Suprapubic skin (tissue), 4 donors: ENCODE measurements around the gene ANKRD40CL.

Experiments used
- POLR2A ChIP-seq, 2 donors: fragments of 450-650 bp; IDR thresholded peaks; one replicate each; pipeline ENCODE4 v1.6.1; 2017; ENCODE audit warnings: antibody characterized with exemption in 2 of 2, mild to moderate bottlenecking in 2 of 2, moderate library complexity in 2 of 2
- POLR2AphosphoS5 ChIP-seq, 3 donors: sonication (generic); formaldehyde crosslinking; IDR thresholded peaks; one replicate each; pipeline ENCODE4 v1.6.1; 2017; ENCODE audit warnings: antibody characterized with exemption in 3 of 3
- TF ChIP-seq, protein P1 (sequence below), 2 donors: fragments of 200-600 bp in 1 of 2; fragments of 450-650 bp in 1 of 2; sonication (generic) in 1 of 2; IDR thresholded peaks; one replicate each; pipeline ENCODE4 v1.5.1; 2016 to 2019; ENCODE audit warnings: antibody characterized with exemption in 2 of 2, mild to moderate bottlenecking in 1 of 2, moderate library complexity in 1 of 2

DNA sequence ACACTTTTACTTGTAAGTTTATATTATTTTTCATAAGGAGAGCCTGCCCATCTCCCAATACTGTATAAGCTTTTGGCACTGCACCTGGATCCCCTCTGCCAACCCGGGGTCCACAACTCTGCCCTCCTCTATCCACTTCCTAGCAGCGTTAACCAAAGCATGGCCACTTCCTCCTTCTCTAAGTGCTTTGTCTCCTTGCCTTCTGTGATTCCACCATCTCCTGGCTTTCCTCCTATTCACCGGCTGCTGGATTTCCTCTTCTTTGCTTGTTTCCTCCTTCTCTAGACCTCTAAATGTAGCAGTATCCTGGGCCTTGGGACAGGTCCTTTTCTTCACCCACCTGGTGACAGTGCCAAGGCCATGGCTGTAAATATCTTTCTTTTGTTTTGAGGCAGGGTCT, 48.1 kb upstream of the ANKRD40CL start:
- TF ChIP-seq POLR2AphosphoS5 (IDR thresholded peaks at IDR 0.05) (no peak), POLR2A (IDR thresholded peaks at IDR 0.05) (no peak)
- TF ChIP-seq, protein P1, sequence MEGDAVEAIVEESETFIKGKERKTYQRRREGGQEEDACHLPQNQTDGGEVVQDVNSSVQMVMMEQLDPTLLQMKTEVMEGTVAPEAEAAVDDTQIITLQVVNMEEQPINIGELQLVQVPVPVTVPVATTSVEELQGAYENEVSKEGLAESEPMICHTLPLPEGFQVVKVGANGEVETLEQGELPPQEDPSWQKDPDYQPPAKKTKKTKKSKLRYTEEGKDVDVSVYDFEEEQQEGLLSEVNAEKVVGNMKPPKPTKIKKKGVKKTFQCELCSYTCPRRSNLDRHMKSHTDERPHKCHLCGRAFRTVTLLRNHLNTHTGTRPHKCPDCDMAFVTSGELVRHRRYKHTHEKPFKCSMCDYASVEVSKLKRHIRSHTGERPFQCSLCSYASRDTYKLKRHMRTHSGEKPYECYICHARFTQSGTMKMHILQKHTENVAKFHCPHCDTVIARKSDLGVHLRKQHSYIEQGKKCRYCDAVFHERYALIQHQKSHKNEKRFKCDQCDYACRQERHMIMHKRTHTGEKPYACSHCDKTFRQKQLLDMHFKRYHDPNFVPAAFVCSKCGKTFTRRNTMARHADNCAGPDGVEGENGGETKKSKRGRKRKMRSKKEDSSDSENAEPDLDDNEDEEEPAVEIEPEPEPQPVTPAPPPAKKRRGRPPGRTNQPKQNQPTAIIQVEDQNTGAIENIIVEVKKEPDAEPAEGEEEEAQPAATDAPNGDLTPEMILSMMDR (IDR thresholded peaks at IDR 0.05) = no peak
